HUES6 (cell line): Measurements from ENCODE around the gene CDK19.
"Not testable (repeated sequence)": the region's sequence is repeated elsewhere in the genome, so short reads cannot be mapped to it uniquely, and the experiment has no call there.

Source experiments
- H3K27ac ChIP-seq: 2 replicates; pipeline ENCODE4 v1.7.0; 2013; ENCODE audit warnings: low read depth, mild to moderate bottlenecking, low read length, inconsistent platforms
- H3K27me3 ChIP-seq: 2 replicates; pipeline ENCODE4 v1.6.1; 2013; ENCODE audit warnings: low read length; ENCODE audit not compliant: control insufficient read depth, insufficient read depth
- H3K36me3 ChIP-seq: 2 replicates; pipeline ENCODE4 v1.6.1; 2013; ENCODE audit warnings: low read length; ENCODE audit not compliant: control insufficient read depth, insufficient read depth
- H3K4me1 ChIP-seq: 2 replicates; pipeline ENCODE4 v1.6.1; 2013; ENCODE audit warnings: low read length; ENCODE audit not compliant: control insufficient read depth, insufficient read depth
- H3K4me3 ChIP-seq: 2 replicates; pipeline ENCODE4 v1.5.1; 2013; ENCODE audit warnings: low read depth, low read length
- H3K9ac ChIP-seq: one replicate; pipeline ENCODE4 v1.6.1; 2013; ENCODE audit warnings: mild to moderate bottlenecking, low read length
- H3K9me3 ChIP-seq: 2 replicates; pipeline ENCODE4 v1.6.1; 2013; ENCODE audit warnings: low read depth, low read length; ENCODE audit not compliant: control insufficient read depth, insufficient read depth

The CDK19 gene

DNA sequence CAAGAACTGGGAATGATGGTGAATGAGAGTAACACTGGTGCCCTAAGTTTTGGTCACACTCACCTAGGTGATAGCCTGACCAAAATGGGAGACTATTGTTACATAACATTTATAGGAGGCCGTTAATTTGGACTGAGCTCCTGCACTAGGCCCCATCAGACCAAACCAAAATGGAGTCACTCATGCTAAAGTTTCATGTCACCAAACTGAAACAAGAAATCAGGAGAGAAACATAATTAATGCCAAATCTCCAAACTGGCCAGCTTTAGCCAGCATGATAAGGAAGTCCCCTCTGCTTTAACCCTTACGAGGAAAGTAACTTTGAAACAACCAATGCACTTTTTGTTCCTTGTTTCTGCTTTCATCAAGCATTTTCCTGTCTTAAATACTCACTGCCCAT lies 227.9 kb downstream of the CDK19 start:
- no peaks in the 10 kb centered on the region for H3K36me3 ChIP-seq

GRCh38 chr6:110581679-110582078 lies 233.6 kb downstream of the CDK19 start:
- no peak overlapping the region for H3K9ac ChIP-seq
- no peaks in the 10 kb centered on the region for H3K27me3 ChIP-seq
- peaks cover 4% of the 10 kb centered on the region; the same call in 1 of the 2 replicates for H3K4me1 ChIP-seq
- H3K36me3 ChIP-seq, result no peaks in the 10 kb centered on the region
- H3K4me3 ChIP-seq, result no peak overlapping the region
- no peaks in the 10 kb centered on the region for H3K9me3 ChIP-seq
- H3K27ac ChIP-seq, result no peak overlapping the region

More for the DNA sequence above, 227.9 kb downstream of the CDK19 start:
- H3K4me3 ChIP-seq, result no peak overlapping the region
- H3K27me3 ChIP-seq, result no peaks in the 10 kb centered on the region
- H3K27ac ChIP-seq, result no peak overlapping the region
- peaks cover 4% of the 10 kb centered on the region; the same call in 1 of the 2 replicates for H3K4me1 ChIP-seq
- H3K9me3 ChIP-seq, result no peaks in the 10 kb centered on the region
- H3K9ac ChIP-seq, result no peak overlapping the region

DNA sequence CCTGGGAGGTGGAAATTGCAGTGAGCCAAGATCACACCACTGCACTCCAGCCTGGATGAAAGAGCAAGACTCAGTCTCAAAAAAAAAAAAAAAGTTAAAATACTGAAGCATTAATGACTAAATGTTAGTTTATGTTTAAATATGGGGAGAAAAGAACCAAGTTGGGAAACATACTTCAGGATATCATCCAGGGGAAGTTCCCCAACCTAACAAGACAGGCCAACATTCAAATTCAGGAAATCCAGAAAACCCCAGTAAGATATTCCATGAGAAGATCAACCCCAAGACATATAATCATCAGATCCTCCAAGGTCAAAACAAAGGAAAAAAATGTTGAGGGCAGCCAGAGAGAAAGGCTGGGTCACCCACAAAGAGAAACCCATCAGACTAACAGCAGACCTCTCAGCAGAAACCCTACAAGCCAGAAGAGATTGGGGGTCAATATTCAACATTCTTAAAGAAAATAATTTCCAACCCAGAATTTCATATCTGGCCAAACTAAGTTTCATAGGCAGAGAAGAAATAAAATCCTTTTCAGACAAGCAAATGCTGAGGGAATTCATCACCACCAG lies 237.6 kb downstream of the CDK19 start:
- not testable (repeated sequence) for H3K9me3 ChIP-seq, H3K4me1 ChIP-seq, H3K4me3 ChIP-seq, H3K36me3 ChIP-seq, H3K9ac ChIP-seq, H3K27me3 ChIP-seq, H3K27ac ChIP-seq

- Histone ChIP-seq H3K4me3 (no peak overlapping the region), H3K4me1 (no peaks in the 10 kb centered on the region), H3K36me3 (no peaks in the 10 kb centered on the region), H3K9ac (no peak overlapping the region), H3K9me3 (no peaks in the 10 kb centered on the region), H3K27ac (no peak overlapping the region), H3K27me3 (no peaks in the 10 kb centered on the region)
Measured at GRCh38 chr6:110575925-110576463, 239.3 kb downstream of the CDK19 start.

GRCh38 chr6:110574817-110575216 lies 240.5 kb downstream of the CDK19 start:
- Histone ChIP-seq H3K9ac (no peak overlapping the region), H3K4me1 (no peaks in the 10 kb centered on the region), H3K36me3 (no peaks in the 10 kb centered on the region), H3K27ac (no peak overlapping the region), H3K27me3 (no peaks in the 10 kb centered on the region), H3K9me3 (no peaks in the 10 kb centered on the region), H3K4me3 (no peak overlapping the region)

- H3K4me1 ChIP-seq, result no peaks in the 10 kb centered on the region
- H3K4me3 ChIP-seq, result no peak overlapping the region
- H3K9ac ChIP-seq, result no peak overlapping the region
- no peaks in the 10 kb centered on the region for H3K27me3 ChIP-seq
- no peaks in the 10 kb centered on the region for H3K9me3 ChIP-seq
- no peak overlapping the region for H3K27ac ChIP-seq
- no peaks in the 10 kb centered on the region for H3K36me3 ChIP-seq
Measured at GRCh38 chr6:110573537-110573936, 241.7 kb downstream of the CDK19 start.

DNA sequence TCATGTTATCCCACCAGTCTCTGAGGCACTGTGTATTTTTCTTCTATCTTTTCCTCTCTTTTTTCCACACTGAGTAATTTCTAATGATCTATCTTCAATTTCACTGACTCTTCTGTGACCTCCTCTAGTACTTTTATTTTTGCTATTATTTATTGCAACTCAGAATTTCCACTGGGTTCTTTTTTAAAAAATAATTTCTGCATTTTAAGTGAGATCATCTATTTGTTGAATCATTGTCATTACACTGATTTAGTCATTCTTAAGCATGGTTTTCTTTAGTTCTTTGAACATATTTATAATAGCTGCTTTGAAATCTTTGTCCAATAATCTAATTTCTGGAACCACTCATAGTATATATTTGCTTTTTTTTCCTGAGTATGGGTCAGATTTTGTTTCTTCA lies 242.1 kb downstream of the CDK19 start:
- Histone ChIP-seq H3K27ac (no peak overlapping the region), H3K27me3 (no peaks in the 10 kb centered on the region), H3K9ac (no peak overlapping the region), H3K9me3 (no peaks in the 10 kb centered on the region), H3K4me3 (no peak overlapping the region), H3K36me3 (no peaks in the 10 kb centered on the region), H3K4me1 (no peaks in the 10 kb centered on the region)

DNA sequence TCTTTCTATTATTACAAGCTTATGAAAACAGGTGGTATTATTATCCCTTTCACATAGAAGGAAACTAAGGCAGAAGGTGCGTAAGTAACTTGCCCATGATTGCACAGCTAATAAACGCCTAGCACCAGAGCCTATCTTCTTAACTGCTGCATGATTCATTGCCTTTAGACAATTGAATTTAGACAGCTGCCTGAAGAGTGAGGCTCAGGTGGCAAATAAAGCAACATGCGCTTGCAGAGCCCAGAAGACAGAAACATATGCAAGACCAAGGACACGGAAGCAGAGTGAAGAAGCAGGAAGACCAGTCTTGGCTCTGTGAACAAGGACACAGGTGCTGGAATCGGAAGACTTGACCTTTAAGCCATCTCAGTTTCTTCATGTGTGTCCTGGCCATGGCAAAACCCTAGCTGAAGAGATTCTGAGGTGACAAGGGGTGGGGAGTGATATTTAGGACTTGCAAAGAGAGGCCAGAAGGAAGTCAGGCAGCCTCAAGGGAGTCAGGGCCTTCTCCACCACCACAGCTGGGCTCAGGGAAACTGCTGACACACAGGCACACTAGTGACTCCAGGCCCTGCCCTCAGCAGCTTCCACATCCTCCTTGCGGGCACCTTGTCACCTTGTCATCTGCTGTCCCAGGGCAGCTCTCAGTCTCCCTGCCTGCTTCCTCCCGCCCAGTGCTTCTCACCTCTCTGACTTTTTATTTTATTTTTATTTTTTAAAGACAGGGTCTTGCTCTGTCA lies 247.1 kb downstream of the CDK19 start:
- no peak overlapping the region for H3K9ac ChIP-seq
- no peak overlapping the region for H3K27ac ChIP-seq
- peaks cover 5% of the 10 kb centered on the region for H3K4me1 ChIP-seq
- no peaks in the 10 kb centered on the region for H3K36me3 ChIP-seq
- no peaks in the 10 kb centered on the region for H3K9me3 ChIP-seq
- no peak overlapping the region for H3K4me3 ChIP-seq
- no peaks in the 10 kb centered on the region for H3K27me3 ChIP-seq

DNA sequence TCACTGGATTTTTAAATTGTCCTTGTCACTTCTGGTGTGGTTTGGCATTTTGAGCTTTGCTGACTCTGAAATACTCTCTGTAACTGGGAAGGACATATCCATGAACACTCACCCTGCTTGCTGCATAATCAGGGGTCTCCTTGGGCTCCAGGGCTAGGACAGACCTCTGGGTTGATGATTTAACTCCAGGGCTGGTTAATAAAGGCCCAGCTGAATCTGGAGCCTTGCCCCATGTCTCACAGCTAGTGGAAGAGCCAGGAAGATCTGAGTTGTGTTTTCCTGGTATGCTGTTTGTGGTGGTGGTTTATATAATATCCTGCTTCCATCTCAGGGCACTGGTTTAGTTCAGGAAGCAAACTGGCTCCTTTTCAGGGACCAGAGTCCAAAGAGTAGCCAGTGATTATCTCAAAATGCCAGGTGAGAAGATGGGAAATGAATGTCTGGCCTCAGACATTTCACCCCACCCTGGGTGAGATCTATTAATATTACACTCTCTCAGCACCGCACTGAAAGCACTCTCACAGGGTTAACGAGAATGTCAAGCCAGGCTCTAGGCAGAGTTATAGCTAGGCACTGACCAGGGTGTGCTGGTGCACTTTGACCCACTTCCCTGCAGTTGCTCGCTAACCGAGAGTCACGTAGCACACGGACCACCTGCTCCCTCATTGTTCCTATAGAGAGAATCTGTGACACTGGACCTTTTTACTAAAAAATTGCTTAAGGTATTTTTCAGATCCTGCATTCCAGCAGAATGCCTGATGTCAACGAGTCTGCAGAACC lies 248.7 kb downstream of the CDK19 start:
- H3K36me3 ChIP-seq, result no peaks in the 10 kb centered on the region
- no peaks in the 10 kb centered on the region for H3K27me3 ChIP-seq
- H3K4me3 ChIP-seq, result no peak overlapping the region
- H3K9me3 ChIP-seq, result 0 out of 2 replicates have a peak, but pooled peaks cover 3% of the 10 kb centered on the region
- peaks cover 5% of the 10 kb centered on the region for H3K4me1 ChIP-seq
- H3K27ac ChIP-seq, result no peak overlapping the region
- no peak overlapping the region for H3K9ac ChIP-seq

DNA sequence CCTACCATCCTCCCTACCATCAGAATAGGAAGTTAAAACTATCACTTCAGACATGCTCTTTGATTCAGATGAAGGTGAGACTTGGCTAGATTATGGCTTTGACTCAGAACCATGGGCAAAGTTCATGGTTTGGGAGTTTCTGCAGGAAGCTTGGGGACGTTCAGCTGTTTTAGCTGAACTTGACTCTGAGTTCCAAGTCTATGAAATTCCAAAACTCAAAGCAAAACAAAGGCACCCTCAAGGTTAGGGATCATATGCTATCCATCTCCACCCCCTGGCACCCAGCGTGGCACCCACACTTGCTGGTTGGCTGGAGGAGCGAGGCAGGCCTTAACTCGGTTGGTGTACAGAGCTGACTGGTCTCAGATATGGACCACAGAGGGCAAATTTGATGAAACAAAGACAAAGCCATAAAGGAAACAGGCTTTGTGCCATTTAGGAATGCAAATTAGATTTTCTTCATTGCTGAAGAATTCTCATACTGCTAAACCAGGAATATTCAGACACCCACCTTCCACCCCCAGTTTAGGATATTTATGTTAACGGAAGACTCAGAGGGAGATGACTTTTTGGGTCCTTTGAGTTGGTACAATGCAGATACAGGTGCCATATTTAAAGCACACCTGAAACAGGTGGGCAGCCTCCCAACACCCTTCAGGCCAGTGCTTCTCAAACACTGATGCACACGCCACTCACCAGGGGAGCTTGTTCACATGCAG lies 250.4 kb downstream of the CDK19 start:
- H3K4me1 ChIP-seq, result peaks cover 5% of the 10 kb centered on the region

More for the DNA sequence above, 250.4 kb downstream of the CDK19 start:
- H3K9me3 ChIP-seq, result 0 out of 2 replicates have a peak, but pooled peaks cover 3% of the 10 kb centered on the region
- no peaks in the 10 kb centered on the region for H3K36me3 ChIP-seq
- H3K4me3 ChIP-seq, result no peak overlapping the region
- H3K9ac ChIP-seq, result no peak overlapping the region
- H3K27ac ChIP-seq, result no peak overlapping the region
- H3K27me3 ChIP-seq, result no peaks in the 10 kb centered on the region
